Gastroesophageal sphincter (tissue), 3 donors: ENCODE data around the gene BMP2.

Experiments used
- POLR2A ChIP-seq, 2 donors: fragments of 450-650 bp; IDR thresholded peaks; one replicate each; pipeline ENCODE4 v1.6.1; 2017; ENCODE audit warnings: antibody characterized with exemption in 2 of 2, mild to moderate bottlenecking in 2 of 2, moderate library complexity in 1 of 2
- POLR2AphosphoS5 ChIP-seq: sonication (generic); formaldehyde crosslinking; IDR thresholded peaks from one replicate; pipeline ENCODE4 v1.6.1; 2017; ENCODE audit warnings: antibody characterized with exemption
- TF ChIP-seq, protein P1 (sequence below), 4 experiments: fragments of 200-600 bp in 2 of 4; fragments of 450-650 bp in 2 of 4; sonication (generic) in 1 of 4; IDR thresholded peaks; one replicate each; pipeline ENCODE4 v1.5.1; 2017 to 2019; ENCODE audit warnings: antibody characterized with exemption in 4 of 4, mild to moderate bottlenecking in 2 of 4, moderate library complexity in 2 of 4

DNA sequence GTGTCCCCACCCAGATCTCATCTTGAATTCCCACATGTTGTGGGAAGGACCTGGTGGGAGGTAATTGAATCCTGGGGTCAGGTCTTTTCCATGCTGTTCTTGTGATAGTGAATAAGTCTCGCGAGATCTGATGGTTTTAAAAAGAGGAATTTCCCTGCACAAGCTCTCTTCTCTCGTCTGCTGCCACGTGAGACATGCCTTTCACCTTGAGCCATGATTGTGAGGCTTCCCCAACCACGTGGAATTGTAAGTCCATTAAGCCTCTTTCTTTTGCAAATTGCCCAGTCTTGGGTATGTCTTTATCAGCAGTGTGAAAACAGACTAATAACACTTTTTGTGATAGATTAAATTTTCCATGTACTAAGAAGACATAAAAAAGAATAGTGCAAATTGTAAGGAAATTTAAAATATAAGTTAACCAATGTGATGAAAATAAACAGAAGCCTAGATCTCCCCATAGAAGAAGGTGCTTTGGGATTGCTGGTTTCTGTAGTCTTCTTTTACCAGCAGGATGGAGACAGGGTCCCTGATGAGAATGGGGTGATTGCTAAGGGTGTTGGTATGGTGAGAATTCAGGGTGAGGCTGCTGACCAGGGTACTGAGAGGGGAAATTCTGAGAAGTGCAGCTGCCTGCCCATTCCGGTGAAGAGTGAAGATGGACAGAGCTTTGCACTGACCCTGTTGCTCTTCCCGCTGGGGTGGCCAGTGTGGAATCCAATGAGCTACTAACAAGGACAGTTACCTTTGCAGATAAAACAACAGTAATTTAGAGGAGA, 50.7 kb downstream of the BMP2 start:
- TF ChIP-seq, protein P1, sequence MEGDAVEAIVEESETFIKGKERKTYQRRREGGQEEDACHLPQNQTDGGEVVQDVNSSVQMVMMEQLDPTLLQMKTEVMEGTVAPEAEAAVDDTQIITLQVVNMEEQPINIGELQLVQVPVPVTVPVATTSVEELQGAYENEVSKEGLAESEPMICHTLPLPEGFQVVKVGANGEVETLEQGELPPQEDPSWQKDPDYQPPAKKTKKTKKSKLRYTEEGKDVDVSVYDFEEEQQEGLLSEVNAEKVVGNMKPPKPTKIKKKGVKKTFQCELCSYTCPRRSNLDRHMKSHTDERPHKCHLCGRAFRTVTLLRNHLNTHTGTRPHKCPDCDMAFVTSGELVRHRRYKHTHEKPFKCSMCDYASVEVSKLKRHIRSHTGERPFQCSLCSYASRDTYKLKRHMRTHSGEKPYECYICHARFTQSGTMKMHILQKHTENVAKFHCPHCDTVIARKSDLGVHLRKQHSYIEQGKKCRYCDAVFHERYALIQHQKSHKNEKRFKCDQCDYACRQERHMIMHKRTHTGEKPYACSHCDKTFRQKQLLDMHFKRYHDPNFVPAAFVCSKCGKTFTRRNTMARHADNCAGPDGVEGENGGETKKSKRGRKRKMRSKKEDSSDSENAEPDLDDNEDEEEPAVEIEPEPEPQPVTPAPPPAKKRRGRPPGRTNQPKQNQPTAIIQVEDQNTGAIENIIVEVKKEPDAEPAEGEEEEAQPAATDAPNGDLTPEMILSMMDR (IDR thresholded peaks at IDR 0.05): no peak
- TF ChIP-seq POLR2AphosphoS5 (no peak), POLR2A (IDR thresholded peaks at IDR 0.05) (no peak)
